HepG2 (cell line): ENCODE results near the gene LDLRAD4. TPM values are rescaled to one million over a fixed set of nuclear protein-coding genes. Genes with fewer than 3 reads are reported as not detected.
A peak's percentile ranks its signal among the peaks of the same experiment; 100 is the strongest.

Experiments used
- CEBPG ChIP-seq: IDR thresholded peaks from 2 replicates; pipeline ENCODE4 v1.6.1; 2016
- CREB3 ChIP-seq: sonication (generic); formaldehyde crosslinking; IDR thresholded peaks from 2 replicates; pipeline ENCODE4 v1.5.0; 2020; ENCODE audit warnings: missing genetic modification reagents
- DZIP1 ChIP-seq: sonication (generic); formaldehyde crosslinking; IDR thresholded peaks from 2 replicates; pipeline ENCODE4 v1.5.0; 2020; ENCODE audit warnings: mild to moderate bottlenecking, missing genetic modification reagents
- EZH2 ChIP-seq: conservative IDR thresholded peaks from 2 replicates; pipeline ENCODE4 v1.6.1; 2012; ENCODE audit warnings: mild to moderate bottlenecking, low read depth, low read length, moderate library complexity
- JUNB ChIP-seq: sonication (generic); formaldehyde crosslinking; IDR thresholded peaks from 2 replicates; pipeline ENCODE4 v1.8.0; 2022; ENCODE audit warnings: missing genetic modification reagents, mild to moderate bottlenecking, borderline replicate concordance
- KLF9 ChIP-seq: IDR thresholded peaks from 2 replicates; pipeline ENCODE4 v1.6.1; 2016; ENCODE audit warnings: low read depth
- NFAT5 ChIP-seq: sonication (generic); formaldehyde crosslinking; IDR thresholded peaks from 2 replicates; pipeline ENCODE4 v1.4.0; 2020; ENCODE audit warnings: missing genetic modification reagents
- PHF20 ChIP-seq: sonication (generic); formaldehyde crosslinking; IDR thresholded peaks from 2 replicates; pipeline ENCODE4 v1.5.0; 2020; ENCODE audit warnings: mild to moderate bottlenecking, missing genetic modification reagents
- SOX6 ChIP-seq, 2 experiments: fragments of 450-650 bp in 1 of 2; sonication (generic) in 1 of 2; formaldehyde crosslinking in 1 of 2; IDR thresholded peaks; 2 replicates each; pipeline versions ENCODE4 v1.4.0 to v1.6.1; 2017 to 2020; ENCODE audit warnings: antibody characterized with exemption in 1 of 2, mild to moderate bottlenecking in 1 of 2, missing genetic modification reagents in 1 of 2
- STAG1 ChIP-seq: sonication (generic); formaldehyde crosslinking; IDR thresholded peaks from 2 replicates; pipeline ENCODE4 v1.4.0; 2020; ENCODE audit warnings: missing genetic modification reagents
- ZNF337 ChIP-seq: sonication (generic); formaldehyde crosslinking; IDR thresholded peaks from 2 replicates; pipeline ENCODE4 v1.5.1; 2020; ENCODE audit warnings: missing genetic modification reagents, low read depth, mild to moderate bottlenecking, borderline replicate concordance
- ZNF33B ChIP-seq: sonication (generic); formaldehyde crosslinking; IDR thresholded peaks from 2 replicates; pipeline ENCODE4 v1.5.1; 2020; ENCODE audit warnings: mild to moderate bottlenecking, missing genetic modification reagents
- ZNF567 ChIP-seq: sonication (generic); formaldehyde crosslinking; IDR thresholded peaks from 2 replicates; pipeline ENCODE4 v1.8.1; 2023; ENCODE audit warnings: mild to moderate bottlenecking, missing genetic modification reagents, borderline replicate concordance
- ZNF570 ChIP-seq: sonication (generic); formaldehyde crosslinking; IDR thresholded peaks from 2 replicates; pipeline ENCODE4 v1.4.0; 2020; ENCODE audit warnings: mild to moderate bottlenecking, missing genetic modification reagents, borderline replicate concordance
- ZNF652 ChIP-seq: IDR thresholded peaks from 2 replicates; pipeline ENCODE4 v1.6.1; 2016; ENCODE audit warnings: low read depth, borderline replicate concordance
- polyA plus RNA-seq, 8 experiments: library from polyadenylated mRNA; depleted of rRNA in 3 of 8; stranded (reverse) in 7 of 8; unstranded in 1 of 8; fragments of >200 nt; fragmentation: Illumina TruSeq in 4 of 8; extraction: Trizol in 4 of 8; gene quantifications; 2 replicates each; pipeline versions ENCODE4 v1.2.1 to v1.2.3, GENCODE V29; 2011 to 2016; ENCODE audit warnings: low read depth in 4 of 8, missing spikeins in 1 of 8, mixed read lengths in 1 of 8; ENCODE audit not compliant: insufficient read depth in 1 of 8
- total RNA-seq, 5 experiments: library from RNA; depleted of rRNA; stranded (reverse); fragments of >200 nt; fragmentation: Illumina TruSeq; extraction: Trizol; gene quantifications; 2 replicates each; pipeline ENCODE4 v1.2.3, GENCODE V29; 2016; ENCODE audit warnings: low read depth in 1 of 5
- TF ChIP-seq, protein P1 (sequence below): sonication (generic); formaldehyde crosslinking; IDR thresholded peaks from 2 replicates; pipeline ENCODE4 v1.8.1; 2023; ENCODE audit warnings: mild to moderate bottlenecking, missing genetic modification reagents
- TF ChIP-seq, protein P2 (sequence below): IDR thresholded peaks from 2 replicates; pipeline ENCODE4 v1.4.0; 2020; ENCODE audit warnings: mild to moderate bottlenecking, missing genetic modification reagents

The LDLRAD4 gene
- total and polyA plus RNA-seq, 2 of the 13 experiments (the other 11 are each of a cell fraction or from before 2014, with no cell fraction given) = 13.6 to 20.9 TPM

DNA sequence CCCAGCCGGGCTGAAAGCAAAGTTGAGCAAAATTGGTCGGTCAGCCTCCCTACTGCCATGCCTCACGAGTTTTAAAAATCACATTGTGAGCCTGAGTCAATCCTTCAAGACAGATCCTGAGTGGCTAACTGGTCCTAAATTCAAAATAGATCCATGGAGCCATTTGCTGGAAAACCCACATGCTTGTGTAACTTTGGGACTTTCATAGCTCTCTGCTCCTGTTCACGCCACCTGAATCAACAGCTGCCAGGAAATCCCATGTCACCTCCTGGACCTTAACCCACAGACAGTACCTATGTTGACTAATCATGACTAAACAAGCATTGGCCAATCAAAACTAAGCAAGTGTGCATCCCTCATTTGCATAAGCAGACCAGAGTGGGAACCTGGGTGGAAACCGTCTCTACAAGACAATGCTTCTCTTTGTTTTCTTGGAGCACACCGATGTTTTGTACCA, 42.8 kb upstream of the LDLRAD4 start (continued):
- TF ChIP-seq NFAT5 (CRISPR knock-in tag) (no peak), DZIP1 (no peak), PHF20 (CRISPR knock-in tag) (no peak), CREB3 (CRISPR knock-in tag) (no peak), ZNF337 (no peak), ZNF570 (CRISPR knock-in tag) (no peak), ZNF567 (CRISPR knock-in tag) (no peak), SOX6 (IDR thresholded peaks at IDR 0.05) (no peak), SOX6 (CRISPR knock-in tag; IDR thresholded peaks at IDR 0.05) (peak; percentile 89), CEBPG (peak; percentile 85), EZH2 (no peak), STAG1 (CRISPR knock-in tag) (no peak), ZNF33B (CRISPR knock-in tag) (peak; percentile 45; the same call in 1 of the 2 replicates), JUNB (CRISPR knock-in tag) (no peak; the same call in 1 of the 2 replicates), ZNF652 (CRISPR knock-in tag) (no peak), KLF9 (CRISPR knock-in tag) (no peak)
- TF ChIP-seq, protein P1, sequence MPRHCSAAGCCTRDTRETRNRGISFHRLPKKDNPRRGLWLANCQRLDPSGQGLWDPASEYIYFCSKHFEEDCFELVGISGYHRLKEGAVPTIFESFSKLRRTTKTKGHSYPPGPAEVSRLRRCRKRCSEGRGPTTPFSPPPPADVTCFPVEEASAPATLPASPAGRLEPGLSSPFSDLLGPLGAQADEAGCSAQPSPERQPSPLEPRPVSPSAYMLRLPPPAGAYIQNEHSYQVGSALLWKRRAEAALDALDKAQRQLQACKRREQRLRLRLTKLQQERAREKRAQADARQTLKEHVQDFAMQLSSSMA (CRISPR knock-in tag) = no peak
- TF ChIP-seq, protein P2, sequence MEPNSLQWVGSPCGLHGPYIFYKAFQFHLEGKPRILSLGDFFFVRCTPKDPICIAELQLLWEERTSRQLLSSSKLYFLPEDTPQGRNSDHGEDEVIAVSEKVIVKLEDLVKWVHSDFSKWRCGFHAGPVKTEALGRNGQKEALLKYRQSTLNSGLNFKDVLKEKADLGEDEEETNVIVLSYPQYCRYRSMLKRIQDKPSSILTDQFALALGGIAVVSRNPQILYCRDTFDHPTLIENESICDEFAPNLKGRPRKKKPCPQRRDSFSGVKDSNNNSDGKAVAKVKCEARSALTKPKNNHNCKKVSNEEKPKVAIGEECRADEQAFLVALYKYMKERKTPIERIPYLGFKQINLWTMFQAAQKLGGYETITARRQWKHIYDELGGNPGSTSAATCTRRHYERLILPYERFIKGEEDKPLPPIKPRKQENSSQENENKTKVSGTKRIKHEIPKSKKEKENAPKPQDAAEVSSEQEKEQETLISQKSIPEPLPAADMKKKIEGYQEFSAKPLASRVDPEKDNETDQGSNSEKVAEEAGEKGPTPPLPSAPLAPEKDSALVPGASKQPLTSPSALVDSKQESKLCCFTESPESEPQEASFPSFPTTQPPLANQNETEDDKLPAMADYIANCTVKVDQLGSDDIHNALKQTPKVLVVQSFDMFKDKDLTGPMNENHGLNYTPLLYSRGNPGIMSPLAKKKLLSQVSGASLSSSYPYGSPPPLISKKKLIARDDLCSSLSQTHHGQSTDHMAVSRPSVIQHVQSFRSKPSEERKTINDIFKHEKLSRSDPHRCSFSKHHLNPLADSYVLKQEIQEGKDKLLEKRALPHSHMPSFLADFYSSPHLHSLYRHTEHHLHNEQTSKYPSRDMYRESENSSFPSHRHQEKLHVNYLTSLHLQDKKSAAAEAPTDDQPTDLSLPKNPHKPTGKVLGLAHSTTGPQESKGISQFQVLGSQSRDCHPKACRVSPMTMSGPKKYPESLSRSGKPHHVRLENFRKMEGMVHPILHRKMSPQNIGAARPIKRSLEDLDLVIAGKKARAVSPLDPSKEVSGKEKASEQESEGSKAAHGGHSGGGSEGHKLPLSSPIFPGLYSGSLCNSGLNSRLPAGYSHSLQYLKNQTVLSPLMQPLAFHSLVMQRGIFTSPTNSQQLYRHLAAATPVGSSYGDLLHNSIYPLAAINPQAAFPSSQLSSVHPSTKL (CRISPR knock-in tag) = peak; percentile 87
